Epithelial cell of proximal tubule (primary cell): ENCODE data around the gene SCAP. TPM values are rescaled to one million over a fixed set of nuclear protein-coding genes. Genes with fewer than 3 reads are reported as not detected.
"Not testable (repeated sequence)": the region's sequence is repeated elsewhere in the genome, so short reads cannot be mapped to it uniquely, and the experiment has no call there.

Experiments used
- DNase-seq: peaks from one replicate; pipeline ENCODE4 v3.0.0-alpha.2; 2011; ENCODE audit warnings: low read depth
- H3K4me3 ChIP-seq: 2 replicates; pipeline ENCODE4 v1.5.1; 2011; ENCODE audit warnings: low read depth, mild to moderate bottlenecking, low read length
- total RNA-seq: library from RNA; depleted of rRNA; stranded (reverse); fragments of >200 nt; gene quantifications from 2 replicates; pipeline ENCODE4 v1.2.3, GENCODE V29; 2015
- TF ChIP-seq, protein P1 (sequence below): conservative IDR thresholded peaks from 2 replicates; pipeline ENCODE4 v1.5.1; 2012; ENCODE audit warnings: low read depth, mild to moderate bottlenecking, low read length

The SCAP gene
- total RNA-seq, 1 donor from 2014 or later = 52.8 TPM

DNA sequence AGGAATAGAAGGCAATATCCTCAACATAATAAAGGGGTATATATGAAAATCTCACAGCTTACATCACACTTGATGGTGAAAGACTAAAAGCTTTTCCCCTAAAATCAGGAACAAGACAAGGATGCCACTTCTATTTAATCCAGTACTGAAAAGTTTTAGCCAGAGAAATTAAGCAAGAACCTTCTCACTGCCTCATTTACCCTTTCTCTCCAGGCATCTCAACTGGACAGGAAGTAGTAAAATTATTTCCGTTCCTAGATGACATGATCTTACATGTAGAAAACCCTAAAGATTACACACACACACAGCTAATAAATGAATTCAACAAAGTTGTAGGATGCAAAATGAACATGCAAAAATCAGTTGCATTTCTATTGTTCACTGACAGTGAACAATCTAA lies 11.2 kb downstream of the SCAP start:
- DNase-seq = no peak
- TF ChIP-seq, protein P1, sequence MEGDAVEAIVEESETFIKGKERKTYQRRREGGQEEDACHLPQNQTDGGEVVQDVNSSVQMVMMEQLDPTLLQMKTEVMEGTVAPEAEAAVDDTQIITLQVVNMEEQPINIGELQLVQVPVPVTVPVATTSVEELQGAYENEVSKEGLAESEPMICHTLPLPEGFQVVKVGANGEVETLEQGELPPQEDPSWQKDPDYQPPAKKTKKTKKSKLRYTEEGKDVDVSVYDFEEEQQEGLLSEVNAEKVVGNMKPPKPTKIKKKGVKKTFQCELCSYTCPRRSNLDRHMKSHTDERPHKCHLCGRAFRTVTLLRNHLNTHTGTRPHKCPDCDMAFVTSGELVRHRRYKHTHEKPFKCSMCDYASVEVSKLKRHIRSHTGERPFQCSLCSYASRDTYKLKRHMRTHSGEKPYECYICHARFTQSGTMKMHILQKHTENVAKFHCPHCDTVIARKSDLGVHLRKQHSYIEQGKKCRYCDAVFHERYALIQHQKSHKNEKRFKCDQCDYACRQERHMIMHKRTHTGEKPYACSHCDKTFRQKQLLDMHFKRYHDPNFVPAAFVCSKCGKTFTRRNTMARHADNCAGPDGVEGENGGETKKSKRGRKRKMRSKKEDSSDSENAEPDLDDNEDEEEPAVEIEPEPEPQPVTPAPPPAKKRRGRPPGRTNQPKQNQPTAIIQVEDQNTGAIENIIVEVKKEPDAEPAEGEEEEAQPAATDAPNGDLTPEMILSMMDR = no peak
- H3K4me3 ChIP-seq = no peak overlapping the region

DNA sequence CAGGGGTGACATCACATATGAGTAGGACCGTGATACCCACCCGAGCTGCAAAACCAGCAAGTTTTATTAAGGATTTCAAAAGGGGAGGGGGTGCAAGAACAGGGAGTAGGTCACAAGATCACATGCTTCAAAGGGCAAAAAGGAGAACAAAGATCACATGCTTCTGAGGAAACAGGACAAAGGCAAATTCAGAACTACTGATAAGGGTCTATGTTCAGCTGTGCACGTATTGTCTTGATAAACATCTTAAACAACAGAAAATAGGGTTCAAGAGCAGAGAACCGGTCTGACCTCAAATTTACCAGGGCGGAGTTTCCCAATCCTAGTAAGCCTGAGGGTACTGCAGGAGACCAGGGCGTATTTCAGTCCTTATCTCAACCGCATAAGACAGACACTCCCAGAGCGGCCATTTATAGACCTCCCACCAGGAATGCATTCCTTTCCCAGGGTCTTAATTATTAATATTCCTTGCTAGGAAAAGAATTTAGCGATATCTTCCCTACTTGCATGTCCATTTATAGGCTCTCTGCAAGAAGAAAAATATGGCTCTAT lies 16.1 kb downstream of the SCAP start:
- not testable (repeated sequence) for H3K4me3 ChIP-seq, DNase-seq

DNA sequence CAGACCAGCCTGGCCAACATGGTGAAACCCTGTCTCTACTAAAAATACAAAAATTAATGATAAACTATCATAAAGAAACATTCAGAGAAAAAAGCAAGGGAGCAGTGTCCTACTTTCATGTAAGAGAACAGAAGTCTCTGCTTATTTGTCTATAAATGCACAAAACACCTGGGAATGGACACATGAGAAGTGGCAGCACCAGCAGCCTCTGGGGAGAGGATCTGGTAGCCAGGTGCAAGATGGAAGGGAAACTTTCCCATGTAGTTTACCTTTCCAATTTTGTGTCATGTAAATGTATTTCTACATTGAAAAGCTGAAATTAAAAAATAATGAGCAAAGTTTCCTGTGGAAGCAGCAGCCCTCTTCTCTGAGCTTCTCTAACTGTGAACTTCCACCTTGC lies 18.8 kb downstream of the SCAP start:
- no peak for DNase-seq
- TF ChIP-seq, protein P1 = no peak

DNA sequence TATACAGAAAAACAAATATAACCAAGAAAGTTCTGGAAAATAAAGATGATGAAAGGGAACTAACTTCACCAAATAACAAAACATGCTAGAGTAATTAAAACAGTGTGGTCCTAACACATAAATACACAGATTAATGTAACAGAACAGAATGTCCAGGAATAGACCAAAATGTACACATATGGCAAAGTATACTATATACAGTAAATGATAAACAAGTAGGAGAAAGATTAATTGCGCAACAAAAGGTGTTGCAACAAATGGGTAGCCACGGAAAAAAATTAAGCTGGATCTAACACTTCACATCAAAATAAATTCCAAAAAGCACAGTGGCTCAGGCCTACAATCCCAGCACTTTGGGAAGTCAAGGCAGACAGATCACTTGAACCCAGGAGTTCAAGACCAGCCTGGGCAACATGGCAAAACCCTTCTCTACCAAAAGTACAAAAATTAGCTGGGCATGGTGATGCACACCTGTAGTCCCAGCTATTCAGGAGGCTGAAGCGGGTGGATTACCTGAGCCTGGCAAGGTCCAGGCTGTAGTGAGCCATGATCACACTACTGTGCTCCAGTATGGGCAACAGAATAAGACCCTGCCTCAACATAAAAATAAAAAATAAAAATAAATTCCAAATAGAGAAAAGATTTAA lies 19.8 kb downstream of the SCAP start:
- TF ChIP-seq, protein P1 = no peak
- DNase-seq = no peak
- H3K4me3 ChIP-seq = no peak overlapping the region

More for the DNA sequence above, 18.8 kb downstream of the SCAP start:
- H3K4me3 ChIP-seq = no peak overlapping the region

DNA sequence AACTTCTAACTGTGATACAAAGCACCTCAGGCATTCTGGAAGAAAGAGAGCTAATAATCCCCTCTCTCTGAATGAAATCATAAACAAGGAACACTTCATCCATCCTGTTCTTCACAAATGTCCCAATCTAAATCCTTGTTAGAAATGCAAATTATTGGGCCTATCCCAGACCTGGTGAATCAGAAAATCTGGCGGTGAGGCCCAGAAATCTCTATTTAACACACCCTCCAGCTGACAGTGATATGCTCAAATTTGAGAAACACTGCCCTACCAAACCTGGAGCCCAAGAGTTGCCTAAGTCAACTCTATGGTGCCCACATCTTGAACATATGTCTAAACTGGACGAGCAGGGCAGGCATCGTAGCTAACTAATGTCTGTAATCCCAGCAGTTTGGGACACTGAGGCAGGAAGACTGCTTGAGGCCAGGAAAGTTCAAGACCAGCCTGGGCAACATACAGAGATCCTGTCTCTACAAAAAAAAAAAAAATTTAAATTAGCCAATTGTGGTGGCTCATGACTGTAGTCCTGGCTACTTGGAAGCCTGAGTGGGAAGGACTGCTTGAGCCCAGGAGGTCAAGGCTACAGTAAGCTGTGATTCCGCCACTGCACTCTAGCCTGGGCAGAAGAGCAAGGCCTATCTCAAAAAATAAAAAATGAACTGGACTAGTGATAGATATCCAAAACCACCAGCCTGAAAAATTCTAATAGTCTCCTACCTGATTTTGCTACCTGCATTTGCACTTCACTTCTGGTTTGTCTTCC lies 23.1 kb downstream of the SCAP start:
- DNase-seq = no peak
- no peak overlapping the region for H3K4me3 ChIP-seq
- TF ChIP-seq, protein P1 = no peak

DNA sequence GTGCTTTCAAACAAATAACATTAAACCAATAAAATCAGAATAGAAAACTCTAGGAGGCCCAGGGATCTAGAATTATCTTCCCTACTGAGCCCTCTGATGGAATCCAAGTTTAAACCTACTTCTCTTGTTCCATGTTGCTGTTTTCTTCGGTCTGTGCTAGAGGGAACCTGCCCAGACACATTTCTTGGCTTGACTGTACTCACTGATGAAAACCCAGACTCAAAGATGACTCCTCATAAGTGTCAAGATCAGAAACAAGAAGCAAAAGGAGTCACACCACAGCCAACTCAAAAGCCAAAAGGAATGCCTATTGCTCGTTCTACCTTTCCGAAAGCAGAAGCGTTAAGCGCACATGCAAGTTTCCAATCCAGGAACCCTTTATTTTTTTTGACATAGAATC lies 31.6 kb downstream of the SCAP start:
- TF ChIP-seq, protein P1 = no peak
- H3K4me3 ChIP-seq = no peak overlapping the region
- no peak for DNase-seq

DNA sequence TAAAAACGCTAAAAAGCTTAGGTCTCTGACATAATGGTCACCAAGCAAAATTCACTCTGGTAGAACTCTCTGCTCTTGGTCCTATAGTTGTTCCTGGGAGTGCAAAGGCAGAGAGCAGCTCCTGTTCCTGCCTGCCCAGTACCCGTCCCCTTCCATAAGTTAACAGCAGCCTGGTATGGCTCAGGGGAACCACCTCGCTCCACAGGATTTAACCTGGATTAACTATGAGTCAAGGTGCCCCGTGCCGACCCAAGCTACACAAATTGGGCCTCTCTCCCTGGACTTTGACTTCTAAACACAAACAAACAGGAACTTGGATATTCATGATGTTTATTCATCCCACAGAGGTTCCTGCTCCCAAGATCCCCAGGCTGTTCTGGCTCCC lies 32.1 kb downstream of the SCAP start:
- TF ChIP-seq, protein P1 = no peak
- no peak for DNase-seq
- no peak overlapping the region for H3K4me3 ChIP-seq
